Stromal cell of bone marrow (primary cell): ENCODE measurements around the gene PLTP.
"Not testable (repeated sequence)": the region's sequence is repeated elsewhere in the genome, so short reads cannot be mapped to it uniquely, and the experiment has no call there.

Source experiments
- DNase-seq: peaks from one replicate; pipeline ENCODE4 v3.0.0-alpha.2; 2012; ENCODE audit warnings: low read depth

PLTP gene

DNA sequence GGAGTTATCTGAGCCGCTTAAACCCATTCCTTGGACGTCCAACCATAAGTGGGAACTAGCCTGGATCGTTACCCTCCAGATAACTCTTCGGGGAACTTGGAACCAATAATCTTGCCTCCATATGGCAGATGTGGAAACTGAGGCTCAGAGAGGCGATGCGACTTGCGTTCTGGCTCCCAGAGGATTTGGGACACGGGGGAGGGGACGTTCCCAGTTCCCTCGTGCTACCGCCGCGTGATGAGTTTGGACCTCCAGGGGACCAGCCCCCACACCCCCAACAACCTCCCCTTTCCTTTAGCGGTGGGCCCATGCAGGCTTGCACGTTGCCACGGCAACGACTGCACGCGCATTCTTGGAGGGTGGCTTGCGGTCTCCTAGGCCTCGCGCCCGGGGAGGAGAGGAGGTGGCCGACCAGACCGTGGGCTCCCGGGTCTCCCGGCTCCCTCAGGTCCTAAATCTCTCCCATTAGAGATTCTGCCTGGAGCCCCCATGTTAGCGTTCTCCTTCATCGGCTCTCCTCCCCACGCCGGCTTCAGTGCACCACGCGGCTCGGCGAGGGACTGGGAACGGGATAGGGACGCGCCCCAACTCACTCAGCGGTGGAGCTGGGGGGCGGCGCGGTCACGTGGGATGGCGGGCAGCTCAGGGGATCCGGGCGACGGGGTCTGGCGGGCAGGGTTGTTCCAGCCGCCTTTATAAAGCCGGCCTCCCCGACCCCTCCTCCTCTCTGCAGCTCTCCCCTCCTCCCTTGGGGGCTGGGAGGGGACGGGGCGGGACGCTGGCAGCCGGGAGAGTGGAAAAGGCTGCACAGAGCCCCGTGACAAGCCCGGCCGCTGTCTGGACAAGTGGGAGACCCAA lies at the start of gene PLTP:
Gene PLTP, minus strand, starts transcription at position 670 of the 858 bp plus-strand sequence. CDS start 703 bp downstream, outside the sequence.
- no peak for DNase-seq

GRCh38 chr20:45959956-45960630 lies 48.1 kb upstream of the PLTP start:
- no peak for DNase-seq

- no peak for DNase-seq
These were observed 47.2 kb upstream of the PLTP start for GRCh38 chr20:45959126-45959525.

- no peak for DNase-seq
These were observed 46.6 kb upstream of the PLTP start for GRCh38 chr20:45958593-45958992.

GRCh38 chr20:45957021-45957941 lies 45.3 kb upstream of the PLTP start:
- no peak for DNase-seq

DNA sequence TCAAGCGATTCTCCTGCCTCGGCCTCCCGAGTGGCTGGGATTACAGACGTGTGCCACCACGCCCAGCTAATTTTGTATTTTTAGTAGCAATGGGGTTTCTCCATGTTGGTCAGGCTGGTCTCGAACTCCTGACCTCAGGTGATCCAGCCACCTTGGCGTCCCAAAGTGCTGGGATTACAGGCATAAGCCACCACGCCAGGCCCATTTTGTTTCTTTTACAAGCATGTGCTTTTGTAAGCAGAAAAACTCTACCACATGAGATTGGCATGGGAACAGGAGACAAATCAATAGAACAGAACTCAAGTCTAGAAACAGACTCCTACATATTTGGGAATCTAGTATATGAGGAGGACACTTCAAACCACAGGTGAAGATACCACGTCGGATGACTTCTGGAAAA lies 44.4 kb upstream of the PLTP start:
- DNase-seq, result not testable (repeated sequence)

- no peak for DNase-seq
These were observed 41.7 kb upstream of the PLTP start for GRCh38 chr20:45953672-45954071.

- DNase-seq, result no peak
These were observed 40.9 kb upstream of the PLTP start for GRCh38 chr20:45952861-45953260.

- no peak for DNase-seq
These were observed 40.2 kb upstream of the PLTP start for GRCh38 chr20:45951925-45952834.

GRCh38 chr20:45950330-45950646 lies 38.3 kb upstream of the PLTP start:
- DNase-seq, result no peak

- DNase-seq, result no peak
These were observed 37.8 kb upstream of the PLTP start for GRCh38 chr20:45949542-45950329.

- DNase-seq, result no peak
These were observed 37.0 kb upstream of the PLTP start for GRCh38 chr20:45948742-45949541.

DNA sequence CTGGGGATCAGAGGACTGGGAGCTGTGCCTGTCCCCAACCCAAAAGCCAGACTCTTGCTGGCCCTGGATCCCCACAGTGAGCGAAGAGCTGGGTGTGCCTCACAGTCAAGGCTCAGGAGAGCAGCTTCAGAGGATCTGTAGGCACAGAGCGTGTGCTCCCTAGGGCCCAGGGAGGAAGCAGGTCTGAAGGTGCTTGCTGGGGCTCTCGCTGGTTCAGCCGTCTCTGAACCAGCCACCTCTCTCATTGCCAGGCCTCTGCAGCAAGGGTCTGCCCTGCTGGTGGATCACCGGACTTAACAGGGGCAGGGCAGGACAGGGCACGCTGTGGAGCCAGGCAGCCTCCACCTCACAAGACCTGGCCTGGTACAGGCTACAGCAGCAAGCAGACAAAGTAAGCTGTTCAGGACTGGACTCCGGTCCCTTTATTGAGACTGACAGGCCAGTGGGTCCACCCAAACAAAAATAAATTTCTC lies 36.3 kb upstream of the PLTP start:
- no peak for DNase-seq

GRCh38 chr20:45947110-45947866 lies 35.3 kb upstream of the PLTP start:
- no peak for DNase-seq

DNA sequence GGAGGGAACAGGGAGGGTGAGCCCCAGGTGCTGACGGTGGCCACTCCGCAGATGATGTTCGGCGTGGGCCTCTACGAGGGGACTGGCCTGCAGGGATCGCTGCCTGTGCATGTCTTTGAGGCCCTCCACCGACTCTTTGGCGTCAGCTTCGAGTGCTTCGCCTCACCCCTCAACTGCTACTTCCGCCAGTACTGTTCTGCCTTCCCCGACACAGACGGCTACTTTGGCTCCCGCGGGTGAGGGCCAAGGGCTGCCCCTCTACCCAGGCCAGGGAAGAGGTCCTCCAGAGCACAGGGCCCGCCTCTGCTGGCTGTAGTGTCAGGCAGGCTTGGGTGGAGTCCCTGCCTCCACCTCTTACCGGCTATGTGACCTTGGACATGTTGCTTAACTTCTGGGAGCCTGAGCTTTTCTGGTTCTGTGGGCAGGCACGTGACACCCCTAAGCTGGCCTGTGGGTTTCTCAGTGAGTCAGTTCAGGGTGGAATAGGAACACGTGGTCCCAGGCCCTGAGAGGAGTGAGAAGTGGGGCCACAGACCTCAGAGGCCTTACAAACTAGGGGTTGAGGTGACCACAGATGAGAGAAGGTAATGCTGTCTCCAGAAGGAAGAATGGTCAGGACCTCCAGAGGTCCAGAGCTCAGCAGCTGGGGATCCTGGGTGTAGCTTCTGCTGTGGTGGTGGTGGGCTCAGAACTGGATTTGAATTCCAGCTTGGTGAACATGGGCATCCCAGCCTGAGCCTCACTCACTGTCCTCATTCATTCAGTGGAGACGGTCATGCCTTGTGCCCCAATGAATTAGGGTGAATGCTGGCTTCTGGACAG lies 34.4 kb upstream of the PLTP start:
- peak; percentile 77 for DNase-seq

GRCh38 chr20:45945678-45946148 lies 33.8 kb upstream of the PLTP start:
- no peak for DNase-seq

- no peak for DNase-seq
These were observed 33.2 kb upstream of the PLTP start for GRCh38 chr20:45944965-45945677.
